RWPE1 (cell line): ENCODE data around the gene KLHDC7A.
A peak's percentile ranks its signal among the peaks of the same experiment; 100 is the strongest.

Experiments
- CTCF ChIA-PET: fragments of 350-600 bp; sonication (Branson Sonifier 250); formaldehyde crosslinking; extraction: SDS; loops from one replicate; lab custom pipeline; 2021; lab: Yijun Ruan, JAX
- POLR2A ChIA-PET: fragments of 400-600 bp; formaldehyde crosslinking; extraction: SDS; loops from one replicate; lab custom pipeline; 2020; ENCODE audit warnings: antibody characterized with exemption; ENCODE audit not compliant: low non-redundant PET; lab: Yijun Ruan, JAX
- DNase-seq: peaks from one replicate; pipeline ENCODE4 v3.0.0; 2012; ENCODE audit warnings: low spot score
- H3K27ac ChIP-seq: fragments of 450-650 bp; 2 replicates; pipeline ENCODE4 v1.5.1; 2017
- CTCF ChIP-seq: fragments of 450-650 bp; conservative IDR thresholded peaks from 2 replicates; pipeline ENCODE4 v1.5.1; 2017; ENCODE audit warnings: low read depth, mild to moderate bottlenecking

The KLHDC7A gene

GRCh38 chr1:18481190-18481920 is 625 bp downstream of the KLHDC7A start:
- no peak for DNase-seq
- H3K27ac ChIP-seq = peak overlapping the region; percentile 23
- TF ChIP-seq CTCF = no peak
- ChIA-PET CTCF (interaction anchor here (0.5 kb wide), 1 partner anchor 338 kb away, joined by 3 read pairs; no protein-coding TSS in a partner anchor), POLR2A (no interaction called here)

GRCh38 chr1:18481921-18482701 is 1.4 kb downstream of the KLHDC7A start:
- DNase-seq = no peak
- no peak for TF ChIP-seq CTCF

GRCh38 chr1:18482721-18483425 is 2.1 kb downstream of the KLHDC7A start:
- no peak for DNase-seq
- POLR2A ChIA-PET = no interaction called here
- CTCF ChIA-PET = no interaction called here
- no peak for TF ChIP-seq CTCF
- no peak overlapping the region for H3K27ac ChIP-seq

More at GRCh38 chr1:18481921-18482701, 1.4 kb downstream of the KLHDC7A start:
- ChIA-PET CTCF (no interaction called here), POLR2A (no interaction called here)
- H3K27ac ChIP-seq = no peak overlapping the region

- no peak for DNase-seq
- no peak overlapping the region for H3K27ac ChIP-seq
- CTCF ChIA-PET = no interaction called here
- no peak for TF ChIP-seq CTCF
- POLR2A ChIA-PET = no interaction called here
Measured at GRCh38 chr1:18484276-18484675, 3.5 kb downstream of the KLHDC7A start.

GRCh38 chr1:18484721-18485120 is 4.0 kb downstream of the KLHDC7A start:
- no peak for TF ChIP-seq CTCF
- ChIA-PET CTCF (no interaction called here), POLR2A (no interaction called here)
- DNase-seq = no peak
- H3K27ac ChIP-seq = no peak overlapping the region

- H3K27ac ChIP-seq = no peak overlapping the region
- CTCF ChIA-PET = no interaction called here
- TF ChIP-seq CTCF = no peak
- DNase-seq = no peak
- POLR2A ChIA-PET = no interaction called here
Measured at GRCh38 chr1:18485227-18485626, 4.5 kb downstream of the KLHDC7A start.
